Gastroesophageal sphincter (tissue), 4 donors: ENCODE data around the gene PIK3R4. TPM values are rescaled to one million over a fixed set of nuclear protein-coding genes. Genes with fewer than 3 reads are reported as not detected.

ENCODE experiments used
- ATAC-seq: fragments of 150-250 bp; one replicate; pipeline ENCODE4 v1.9.1; 2016; ENCODE audit warnings: mild to moderate bottlenecking, moderate library complexity
- H3K27ac ChIP-seq, 4 donors: fragments of 200-600 bp; sonication (generic) in 3 of 4; 1 replicate in 3 of 4; 2 replicates in 1 of 4; pipeline ENCODE4 v1.5.1; 2016 to 2019
- H3K27me3 ChIP-seq: fragments of 200-600 bp; sonication (generic); one replicate; pipeline ENCODE4 v1.5.1; 2019
- H3K36me3 ChIP-seq, 2 donors: fragments of 200-600 bp; sonication (generic); one replicate each; pipeline ENCODE4 v1.5.1; 2019; ENCODE audit warnings: control low read depth in 1 of 2
- H3K4me1 ChIP-seq, 3 donors: fragments of 200-600 bp; sonication (generic); 1 replicate in 2 of 3; 2 replicates in 1 of 3; pipeline ENCODE4 v1.5.1; 2016 to 2019; ENCODE audit warnings: control low read depth in 2 of 3
- H3K4me3 ChIP-seq, 2 donors: fragments of 200-600 bp; sonication (generic); one replicate each; pipeline ENCODE4 v1.5.1; 2019; ENCODE audit warnings: mild to moderate bottlenecking in 1 of 2, moderate library complexity in 1 of 2
- H3K9me3 ChIP-seq, 3 donors: fragments of 200-600 bp; sonication (generic); one replicate each; pipeline ENCODE4 v1.5.1; 2017 to 2019; ENCODE audit warnings: control low read depth in 2 of 3
- CTCF ChIP-seq, 4 experiments: fragments of 200-600 bp in 2 of 4; fragments of 450-650 bp in 2 of 4; sonication (generic) in 1 of 4; IDR thresholded peaks; one replicate each; pipeline ENCODE4 v1.5.1; 2017 to 2019; ENCODE audit warnings: antibody characterized with exemption in 4 of 4, mild to moderate bottlenecking in 2 of 4, moderate library complexity in 2 of 4
- EP300 ChIP-seq: sonication (generic); formaldehyde crosslinking; IDR thresholded peaks from one replicate; pipeline ENCODE4 v1.6.1; 2017; ENCODE audit warnings: antibody characterized with exemption, mild to moderate bottlenecking
- POLR2A ChIP-seq, 2 donors: fragments of 450-650 bp; IDR thresholded peaks; one replicate each; pipeline ENCODE4 v1.6.1; 2017; ENCODE audit warnings: antibody characterized with exemption in 2 of 2, mild to moderate bottlenecking in 2 of 2, moderate library complexity in 1 of 2
- POLR2AphosphoS5 ChIP-seq: sonication (generic); formaldehyde crosslinking; IDR thresholded peaks from one replicate; pipeline ENCODE4 v1.6.1; 2017; ENCODE audit warnings: antibody characterized with exemption
- WGBS, 2 donors: methylation state at CpG; one replicate each; pipeline ENCODE4 v1.1.5; 2018; ENCODE audit warnings: low coverage in 1 of 2; 5-methylcytosine and 5-hydroxymethylcytosine counted together
- total RNA-seq, 4 donors: library from RNA; depleted of rRNA; stranded (reverse); fragments of >200 nt; gene quantifications; one replicate each; pipeline ENCODE4 v1.1.0, GENCODE V29; 2016

The PIK3R4 gene
- total RNA-seq, 4 donors from 2014 or later: 28.0 to 40.2 (median 34.8) TPM

DNA sequence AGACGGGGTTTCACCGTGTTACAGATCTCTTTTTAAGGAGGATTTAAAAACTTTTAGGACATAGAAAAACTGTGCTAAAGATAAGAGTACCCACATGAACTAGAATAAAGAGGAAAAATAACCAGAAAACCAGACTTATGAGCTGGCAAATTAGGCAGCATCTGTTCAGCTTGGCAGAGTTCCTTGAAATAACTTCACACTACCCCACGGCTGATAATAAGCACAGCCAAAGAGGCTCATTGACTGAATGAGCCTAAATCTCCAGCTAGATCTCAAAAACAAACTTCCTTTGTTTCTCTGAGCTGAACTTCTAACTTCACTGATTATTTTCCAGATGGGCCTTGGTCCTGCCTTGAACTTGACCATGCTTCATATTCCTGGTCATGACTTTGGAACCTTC, 26.7 kb upstream of the PIK3R4 start:
- H3K4me1 ChIP-seq: no peaks in the 10 kb centered on the region
- no peaks in the 10 kb centered on the region for H3K36me3 ChIP-seq
- WGBS, 2 donors: 18 to 60% methylated on average over 1 of the region's 3 CpGs
- TF ChIP-seq EP300 (no peak), POLR2A (IDR thresholded peaks at IDR 0.05) (no peak), POLR2AphosphoS5 (no peak), CTCF (IDR thresholded peaks at IDR 0.05) (no peak)
- H3K27ac ChIP-seq: no peak overlapping the region
- H3K27me3 ChIP-seq: no peaks in the 10 kb centered on the region
- no peaks in the 10 kb centered on the region for H3K9me3 ChIP-seq
- no peak overlapping the region for H3K4me3 ChIP-seq
- ATAC-seq: no peak

GRCh38 chr3:130772129-130772528, 25.5 kb upstream of the PIK3R4 start:
- no peaks in the 10 kb centered on the region for H3K36me3 ChIP-seq
- ATAC-seq: no peak
- no peaks in the 10 kb centered on the region for H3K9me3 ChIP-seq
- TF ChIP-seq EP300: no peak
- TF ChIP-seq CTCF (IDR thresholded peaks at IDR 0.05): no peak
- TF ChIP-seq POLR2A (IDR thresholded peaks at IDR 0.05): no peak
- no peak for TF ChIP-seq POLR2AphosphoS5
- no peaks in the 10 kb centered on the region for H3K4me1 ChIP-seq
- H3K27ac ChIP-seq: no peak overlapping the region
- no peaks in the 10 kb centered on the region for H3K27me3 ChIP-seq
- H3K4me3 ChIP-seq: no peak overlapping the region

GRCh38 chr3:130770644-130771043, 24.0 kb upstream of the PIK3R4 start:
- Histone ChIP-seq H3K4me3 (no peak overlapping the region), H3K27me3 (no peaks in the 10 kb centered on the region), H3K4me1 (no peaks in the 10 kb centered on the region), H3K9me3 (no peaks in the 10 kb centered on the region), H3K36me3 (no peaks in the 10 kb centered on the region), H3K27ac (no peak overlapping the region)
- 50 to 82% methylated on average over 1 to 2 of the region's 2 CpGs for WGBS, 2 donors
- no peak for TF ChIP-seq EP300
- no peak for TF ChIP-seq POLR2AphosphoS5
- TF ChIP-seq CTCF (IDR thresholded peaks at IDR 0.05): no peak
- no peak for TF ChIP-seq POLR2A (IDR thresholded peaks at IDR 0.05)
- ATAC-seq: no peak

- no peak overlapping the region for H3K4me3 ChIP-seq
- no peak for TF ChIP-seq POLR2A (IDR thresholded peaks at IDR 0.05)
- TF ChIP-seq CTCF (IDR thresholded peaks at IDR 0.05): no peak
- TF ChIP-seq POLR2AphosphoS5: no peak
- TF ChIP-seq EP300: no peak
- peaks cover 5% of the 10 kb centered on the region for H3K27me3 ChIP-seq
- 73 to 76% methylated on average over 3 to 6 of the region's 9 CpGs for WGBS, 2 donors
- peaks cover 0 to 5% (median 0%) of the 10 kb centered on the region in 3 donors for H3K4me1 ChIP-seq
- no peak for ATAC-seq
- no peaks in the 10 kb centered on the region for H3K9me3 ChIP-seq
- H3K36me3 ChIP-seq: no peaks in the 10 kb centered on the region
- H3K27ac ChIP-seq: no peak overlapping the region
Measured at GRCh38 chr3:130761730-130762311, 15.2 kb upstream of the PIK3R4 start.

DNA sequence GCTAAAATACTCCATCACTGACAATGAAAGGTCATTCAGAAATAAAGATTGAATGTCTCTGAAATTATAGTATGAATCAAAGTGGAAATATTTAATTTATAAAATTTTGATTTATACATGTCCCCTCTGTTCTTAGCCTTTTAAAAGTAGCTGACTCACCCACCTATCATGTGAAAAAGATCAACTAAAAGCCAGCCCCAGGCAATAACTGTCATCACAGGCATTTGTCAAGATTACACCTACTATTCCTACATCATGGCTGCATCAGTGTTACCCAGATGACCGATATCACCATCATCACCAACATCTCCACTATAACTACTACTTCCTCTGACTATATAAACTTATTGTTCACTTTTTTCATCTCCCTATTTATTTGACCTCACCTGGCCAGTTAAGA, 14.3 kb upstream of the PIK3R4 start:
- no peaks in the 10 kb centered on the region for H3K9me3 ChIP-seq
- H3K4me3 ChIP-seq: no peak overlapping the region
- peaks cover 5% of the 10 kb centered on the region for H3K27me3 ChIP-seq
- 75 to 79% methylated on average over 1 of the region's 1 CpG for WGBS, 2 donors
- TF ChIP-seq POLR2A (IDR thresholded peaks at IDR 0.05): no peak
- TF ChIP-seq POLR2AphosphoS5: no peak
- TF ChIP-seq EP300: no peak
- no peak for TF ChIP-seq CTCF (IDR thresholded peaks at IDR 0.05)
- H3K4me1 ChIP-seq: peaks cover 0 to 5% (median 0%) of the 10 kb centered on the region in 3 donors
- no peak overlapping the region for H3K27ac ChIP-seq
- H3K36me3 ChIP-seq: no peaks in the 10 kb centered on the region
- no peak for ATAC-seq
